HEK293 (cell line): Measurements from ENCODE around the gene C1QTNF2.

Source experiments
- CTCF ChIA-PET: fragments of 350-600 bp; formaldehyde crosslinking; extraction: SDS; loops from one replicate; lab custom pipeline; 2021; ENCODE audit warnings: antibody characterized with exemption; lab: Yijun Ruan, JAX
- POLR2A ChIA-PET: fragments of 300-600 bp; formaldehyde crosslinking; extraction: SDS; loops from one replicate; lab custom pipeline; 2020; ENCODE audit warnings: antibody characterized with exemption, inconsistent platforms; lab: Yijun Ruan, JAX
- H3K27ac ChIP-seq: fragments of 200-500 bp; sonication (Bioruptor generic); 2 replicates; pipeline ENCODE4 v1.5.1; 2014; ENCODE audit warnings: low read depth, low read length, control low read depth, inconsistent platforms; ENCODE audit errors: extremely low read depth
- H3K36me3 ChIP-seq, 2 experiments: fragments of 200-500 bp in 1 of 2; sonication (Bioruptor generic) in 1 of 2; 1 replicate in 1 of 2; 2 replicates in 1 of 2; pipeline ENCODE4 v1.5.1; 2014 to 2017; ENCODE audit warnings: inconsistent platforms in 2 of 2, low read length in 2 of 2; ENCODE audit not compliant: control insufficient read depth in 2 of 2, insufficient read depth in 1 of 2
- H3K4me1 ChIP-seq: fragments of 200-500 bp; sonication (Bioruptor generic); 2 replicates; pipeline ENCODE4 v1.5.1; 2014; ENCODE audit warnings: mild to moderate bottlenecking, low read length, inconsistent platforms; ENCODE audit not compliant: control insufficient read depth, insufficient read depth
- H3K4me3 ChIP-seq: 2 replicates; pipeline ENCODE4 v1.5.1; 2011; ENCODE audit warnings: low read depth, mild to moderate bottlenecking, control low read depth, low read length, moderate library complexity
- H3K9me3 ChIP-seq: fragments of 200-500 bp; sonication (Bioruptor generic); 2 replicates; pipeline ENCODE4 v1.5.1; 2014; ENCODE audit warnings: low read depth, low read length, inconsistent platforms; ENCODE audit not compliant: control insufficient read depth, insufficient read depth
- EGR2 ChIP-seq: fragments of 450-650 bp; formaldehyde crosslinking; IDR thresholded peaks from 2 replicates; pipeline ENCODE4 v1.5.1; 2016; ENCODE audit warnings: low read depth, missing biosample characterization, missing genetic modification characterization
- KLF1 ChIP-seq: fragments of 450-650 bp; formaldehyde crosslinking; IDR thresholded peaks from 2 replicates; pipeline ENCODE4 v1.5.1; 2016; ENCODE audit warnings: missing biosample characterization, missing genetic modification characterization
- PBX3 ChIP-seq: sonication (generic); formaldehyde crosslinking; IDR thresholded peaks from 2 replicates; pipeline ENCODE4 v1.8.1; 2022; ENCODE audit warnings: mild to moderate bottlenecking, moderate library complexity, missing genetic modification reagents
- PRDM1 ChIP-seq: fragments of 450-650 bp; formaldehyde crosslinking; IDR thresholded peaks from 2 replicates; pipeline ENCODE4; 2016; ENCODE audit warnings: missing biosample characterization, missing genetic modification characterization
- SCRT2 ChIP-seq: fragments of 450-650 bp; formaldehyde crosslinking; IDR thresholded peaks from 2 replicates; pipeline ENCODE4 v1.5.1; 2016; ENCODE audit warnings: missing biosample characterization, missing genetic modification characterization
- TCF7L2 ChIP-seq: IDR thresholded peaks from 2 replicates; pipeline ENCODE4 v1.6.1; 2011; ENCODE audit warnings: low read depth, mild to moderate bottlenecking, inconsistent platforms, low read length, moderate library complexity, borderline replicate concordance
- YY1 ChIP-seq: fragments of 450-650 bp; formaldehyde crosslinking; IDR thresholded peaks from 2 replicates; pipeline ENCODE4 v1.5.1; 2018; ENCODE audit warnings: missing biosample characterization, missing genetic modification characterization
- ZNF19 ChIP-seq: fragments of 450-650 bp; formaldehyde crosslinking; IDR thresholded peaks from 2 replicates; pipeline ENCODE4; 2016; ENCODE audit warnings: missing biosample characterization, missing genetic modification characterization, low read depth
- ZNF2 ChIP-seq: fragments of 450-650 bp; formaldehyde crosslinking; IDR thresholded peaks from 2 replicates; pipeline ENCODE4 v1.5.1; 2016; ENCODE audit warnings: missing biosample characterization, missing genetic modification characterization
- ZNF350 ChIP-seq: fragments of 450-650 bp; formaldehyde crosslinking; IDR thresholded peaks from 2 replicates; pipeline ENCODE4 v1.5.0; 2017; ENCODE audit warnings: missing biosample characterization, mild to moderate bottlenecking, missing genetic modification characterization
- ZNF366 ChIP-seq: fragments of 450-650 bp; formaldehyde crosslinking; conservative IDR thresholded peaks from 2 replicates; pipeline ENCODE4 v1.5.1; 2016; ENCODE audit warnings: missing biosample characterization, missing genetic modification characterization
- ZNF391 ChIP-seq: fragments of 450-650 bp; formaldehyde crosslinking; IDR thresholded peaks from 2 replicates; pipeline ENCODE4 v1.5.1; 2016; ENCODE audit warnings: low read depth, missing biosample characterization, missing genetic modification characterization, borderline replicate concordance
- ZNF449 ChIP-seq: fragments of 450-650 bp; formaldehyde crosslinking; IDR thresholded peaks from 2 replicates; pipeline ENCODE4 v1.5.1; 2017; ENCODE audit warnings: missing biosample characterization, mild to moderate bottlenecking, missing genetic modification characterization, moderate library complexity
- ZNF488 ChIP-seq: fragments of 450-650 bp; formaldehyde crosslinking; IDR thresholded peaks from 2 replicates; pipeline ENCODE4 v1.5.1; 2016; ENCODE audit warnings: missing biosample characterization, missing genetic modification characterization
- ZNF501 ChIP-seq: fragments of 450-650 bp; formaldehyde crosslinking; IDR thresholded peaks from 2 replicates; pipeline ENCODE4 v1.5.1; 2016; ENCODE audit warnings: missing biosample characterization, missing genetic modification characterization
- ZNF514 ChIP-seq: fragments of 450-650 bp; formaldehyde crosslinking; IDR thresholded peaks from 2 replicates; pipeline ENCODE4 v1.5.1; 2016; ENCODE audit warnings: missing biosample characterization, missing genetic modification characterization
- ZNF548 ChIP-seq: fragments of 450-650 bp; formaldehyde crosslinking; IDR thresholded peaks from 2 replicates; pipeline ENCODE4 v1.5.1; 2016; ENCODE audit warnings: missing biosample characterization, missing genetic modification characterization
- ZNF610 ChIP-seq: fragments of 450-650 bp; formaldehyde crosslinking; IDR thresholded peaks from 2 replicates; pipeline ENCODE4 v1.5.1; 2016; ENCODE audit warnings: missing biosample characterization, missing genetic modification characterization, borderline replicate concordance
- ZNF654 ChIP-seq: fragments of 450-650 bp; formaldehyde crosslinking; IDR thresholded peaks from 2 replicates; pipeline ENCODE4 v1.5.1; 2016; ENCODE audit warnings: low read depth, missing biosample characterization, missing genetic modification characterization
- TF ChIP-seq, protein P1 (sequence below): fragments of 450-650 bp; formaldehyde crosslinking; IDR thresholded peaks from 2 replicates; pipeline ENCODE4 v1.5.1; 2016; ENCODE audit warnings: missing biosample characterization, missing genetic modification characterization
- TF ChIP-seq, protein P2 (sequence below): fragments of 450-650 bp; formaldehyde crosslinking; IDR thresholded peaks from 2 replicates; pipeline ENCODE4 v1.5.1; 2016; ENCODE audit warnings: missing biosample characterization, missing genetic modification characterization
- TF ChIP-seq, protein P3 (sequence below): IDR thresholded peaks from 2 replicates; pipeline ENCODE4 v1.6.1; 2011; ENCODE audit warnings: mild to moderate bottlenecking, low read depth, low read length, borderline replicate concordance

C1QTNF2 gene

DNA sequence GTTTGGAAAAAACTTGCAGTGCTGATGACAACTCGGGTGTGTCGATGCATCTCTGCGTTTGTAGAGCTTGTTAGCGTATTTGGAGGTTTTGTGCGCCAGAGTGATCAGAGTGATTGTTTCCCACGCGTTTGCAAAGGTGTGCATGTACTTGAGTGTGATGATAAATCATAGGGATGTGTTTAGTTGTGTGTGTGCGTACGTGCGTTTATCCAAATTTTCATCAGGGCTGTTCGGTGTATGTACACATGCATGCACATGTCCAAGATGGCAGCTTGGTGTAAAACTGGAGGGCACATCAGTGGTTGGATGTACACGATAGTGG, 248 bp upstream of the C1QTNF2 start (continued):
- TF ChIP-seq ZNF488 (tag by site-specific recombination) (no peak), ZNF654 (tag by site-specific recombination) (no peak), ZNF19 (tag by site-specific recombination) (no peak), ZNF514 (tag by site-specific recombination) (no peak), PRDM1 (tag by site-specific recombination) (no peak), ZNF610 (tag by site-specific recombination) (no peak), ZNF2 (tag by site-specific recombination) (0 out of 2 replicates have a peak, but pooled peaks have one; percentile 15), ZNF391 (no peak), ZNF501 (tag by site-specific recombination) (0 out of 2 replicates have a peak, but pooled peaks have one; percentile 3), ZNF449 (tag by site-specific recombination) (no peak), ZNF350 (tag by site-specific recombination) (no peak), PBX3 (CRISPR knock-in tag) (no peak), YY1 (tag by site-specific recombination) (no peak), KLF1 (tag by site-specific recombination) (no peak)
- TF ChIP-seq, protein P1, sequence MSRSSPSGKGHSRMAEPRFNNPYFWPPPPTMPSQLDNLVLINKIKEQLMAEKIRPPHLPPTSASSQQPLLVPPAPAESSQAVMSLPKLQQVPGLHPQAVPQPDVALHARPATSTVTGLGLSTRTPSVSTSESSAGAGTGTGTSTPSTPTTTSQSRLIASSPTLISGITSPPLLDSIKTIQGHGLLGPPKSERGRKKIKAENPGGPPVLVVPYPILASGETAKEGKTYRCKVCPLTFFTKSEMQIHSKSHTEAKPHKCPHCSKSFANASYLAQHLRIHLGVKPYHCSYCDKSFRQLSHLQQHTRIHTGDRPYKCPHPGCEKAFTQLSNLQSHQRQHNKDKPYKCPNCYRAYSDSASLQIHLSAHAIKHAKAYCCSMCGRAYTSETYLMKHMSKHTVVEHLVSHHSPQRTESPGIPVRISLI, result peak; percentile 85
- TF ChIP-seq, protein P2, sequence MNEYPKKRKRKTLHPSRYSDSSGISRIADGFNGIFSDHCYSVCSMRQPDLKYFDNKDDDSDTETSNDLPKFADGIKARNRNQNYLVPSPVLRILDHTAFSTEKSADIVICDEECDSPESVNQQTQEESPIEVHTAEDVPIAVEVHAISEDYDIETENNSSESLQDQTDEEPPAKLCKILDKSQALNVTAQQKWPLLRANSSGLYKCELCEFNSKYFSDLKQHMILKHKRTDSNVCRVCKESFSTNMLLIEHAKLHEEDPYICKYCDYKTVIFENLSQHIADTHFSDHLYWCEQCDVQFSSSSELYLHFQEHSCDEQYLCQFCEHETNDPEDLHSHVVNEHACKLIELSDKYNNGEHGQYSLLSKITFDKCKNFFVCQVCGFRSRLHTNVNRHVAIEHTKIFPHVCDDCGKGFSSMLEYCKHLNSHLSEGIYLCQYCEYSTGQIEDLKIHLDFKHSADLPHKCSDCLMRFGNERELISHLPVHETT (tag by site-specific recombination), result no peak

DNA sequence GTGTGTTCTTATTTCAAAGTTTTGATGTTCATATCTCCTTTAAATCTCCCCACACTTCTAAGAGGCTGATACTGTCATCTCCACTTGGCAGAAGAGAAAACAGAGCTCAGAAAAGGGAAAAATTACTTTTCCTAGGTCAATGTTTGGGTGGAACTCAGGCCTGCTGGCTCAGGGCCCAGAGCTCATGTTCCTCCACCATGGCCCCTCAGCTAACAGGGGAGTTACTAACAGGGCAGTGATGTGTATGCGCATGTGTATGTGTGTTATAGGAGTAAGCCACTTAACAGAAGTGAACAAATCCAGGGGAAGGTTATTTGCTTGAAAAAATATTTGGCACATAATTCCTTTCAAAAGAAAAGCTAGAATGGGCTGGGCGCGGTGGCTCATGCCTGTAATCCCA, 2.5 kb downstream of the C1QTNF2 start:
- H3K4me1 ChIP-seq, result no peaks in the 10 kb centered on the region
- no peak overlapping the region for H3K27ac ChIP-seq
- H3K4me3 ChIP-seq, result no peak overlapping the region
- CTCF ChIA-PET, result interaction anchor here (0.9 to 1.0 kb wide), 2 partner anchors 23 kb away, joined by 3 read pairs; no protein-coding TSS in a partner anchor
- H3K36me3 ChIP-seq, result no peaks in the 10 kb centered on the region
- POLR2A ChIA-PET, result no interaction called here
- TF ChIP-seq, protein P3, sequence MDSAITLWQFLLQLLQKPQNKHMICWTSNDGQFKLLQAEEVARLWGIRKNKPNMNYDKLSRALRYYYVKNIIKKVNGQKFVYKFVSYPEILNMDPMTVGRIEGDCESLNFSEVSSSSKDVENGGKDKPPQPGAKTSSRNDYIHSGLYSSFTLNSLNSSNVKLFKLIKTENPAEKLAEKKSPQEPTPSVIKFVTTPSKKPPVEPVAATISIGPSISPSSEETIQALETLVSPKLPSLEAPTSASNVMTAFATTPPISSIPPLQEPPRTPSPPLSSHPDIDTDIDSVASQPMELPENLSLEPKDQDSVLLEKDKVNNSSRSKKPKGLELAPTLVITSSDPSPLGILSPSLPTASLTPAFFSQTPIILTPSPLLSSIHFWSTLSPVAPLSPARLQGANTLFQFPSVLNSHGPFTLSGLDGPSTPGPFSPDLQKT, result no peak
- TF ChIP-seq ZNF366 (tag by site-specific recombination) (no peak), SCRT2 (no peak), ZNF548 (tag by site-specific recombination) (no peak), TCF7L2 (no peak), EGR2 (tag by site-specific recombination) (no peak)
- H3K9me3 ChIP-seq, result no peaks in the 10 kb centered on the region
